Measurements from ENCODE around the gene CHST11. TPM values are rescaled to one million over a fixed set of nuclear protein-coding genes. Genes with fewer than 3 reads are reported as not detected.

The CHST11 gene
- total RNA-seq, 1 experiment from 2014 or later, result 1.1 TPM

DNA sequence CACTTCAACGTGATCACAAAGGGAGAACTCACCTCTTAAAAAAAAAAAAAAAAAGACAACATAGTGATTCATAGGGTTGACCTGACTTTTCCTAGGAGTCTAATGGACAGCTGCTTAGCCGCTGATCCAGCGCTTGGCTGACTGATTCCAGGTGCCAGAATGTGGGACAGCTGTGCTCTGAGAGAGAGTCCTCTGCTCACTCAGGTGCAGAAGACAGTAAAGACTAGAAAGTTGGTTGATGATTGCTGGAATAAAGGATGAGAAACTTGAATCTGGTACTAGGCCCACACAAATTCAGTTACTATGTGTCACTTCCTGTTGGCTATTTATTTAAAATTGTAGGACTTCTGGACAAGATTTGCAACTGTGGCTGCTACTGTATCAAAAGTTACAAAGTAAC is 229.4 kb downstream of the CHST11 start:
- TF ChIP-seq, protein P1, sequence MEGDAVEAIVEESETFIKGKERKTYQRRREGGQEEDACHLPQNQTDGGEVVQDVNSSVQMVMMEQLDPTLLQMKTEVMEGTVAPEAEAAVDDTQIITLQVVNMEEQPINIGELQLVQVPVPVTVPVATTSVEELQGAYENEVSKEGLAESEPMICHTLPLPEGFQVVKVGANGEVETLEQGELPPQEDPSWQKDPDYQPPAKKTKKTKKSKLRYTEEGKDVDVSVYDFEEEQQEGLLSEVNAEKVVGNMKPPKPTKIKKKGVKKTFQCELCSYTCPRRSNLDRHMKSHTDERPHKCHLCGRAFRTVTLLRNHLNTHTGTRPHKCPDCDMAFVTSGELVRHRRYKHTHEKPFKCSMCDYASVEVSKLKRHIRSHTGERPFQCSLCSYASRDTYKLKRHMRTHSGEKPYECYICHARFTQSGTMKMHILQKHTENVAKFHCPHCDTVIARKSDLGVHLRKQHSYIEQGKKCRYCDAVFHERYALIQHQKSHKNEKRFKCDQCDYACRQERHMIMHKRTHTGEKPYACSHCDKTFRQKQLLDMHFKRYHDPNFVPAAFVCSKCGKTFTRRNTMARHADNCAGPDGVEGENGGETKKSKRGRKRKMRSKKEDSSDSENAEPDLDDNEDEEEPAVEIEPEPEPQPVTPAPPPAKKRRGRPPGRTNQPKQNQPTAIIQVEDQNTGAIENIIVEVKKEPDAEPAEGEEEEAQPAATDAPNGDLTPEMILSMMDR (IDR thresholded peaks at IDR 0.05; ENCODE audit: unreplicated experiment), result no peak
- CTCF ChIA-PET, result interaction anchor here (0.6 kb wide), 1 partner anchor 19 kb away, joined by 3 read pairs; no protein-coding TSS in a partner anchor
- Mint-ChIP-seq H3K4me3 (ENCODE audit: low read depth, unreplicated experiment) (no peak overlapping the region), H3K36me3 (ENCODE audit: insufficient read depth, unreplicated experiment) (no peaks in the 10 kb centered on the region), H3K9me3 (ENCODE audit: low read depth, unreplicated experiment) (no peaks in the 10 kb centered on the region), H3K27ac (ENCODE audit: unreplicated experiment) (no peak overlapping the region), H3K27me3 (ENCODE audit: unreplicated experiment) (no peaks in the 10 kb centered on the region), H3K4me1 (ENCODE audit: low read depth, unreplicated experiment) (peaks cover 8% of the 10 kb centered on the region)
- no TSS peak for BruUV-seq (replicated peaks)
- no peak for DNase-seq
- intact Hi-C loops (cut with micrococcal nuclease; ENCODE audit: unreplicated experiment), result loop anchor here (10.0 kb wide), 1 partner anchor 189 kb away; no protein-coding TSS in a partner anchor

- DNase-seq, result no peak
- intact Hi-C loops (cut with micrococcal nuclease; ENCODE audit: unreplicated experiment), result loop anchor here (10.0 kb wide), 1 partner anchor 187 kb away; no protein-coding TSS in a partner anchor
- Mint-ChIP-seq H3K27ac (ENCODE audit: unreplicated experiment) (no peak overlapping the region), H3K36me3 (ENCODE audit: insufficient read depth, unreplicated experiment) (no peaks in the 10 kb centered on the region), H3K9me3 (ENCODE audit: low read depth, unreplicated experiment) (no peaks in the 10 kb centered on the region), H3K4me3 (ENCODE audit: low read depth, unreplicated experiment) (no peak overlapping the region), H3K27me3 (ENCODE audit: unreplicated experiment) (no peaks in the 10 kb centered on the region), H3K4me1 (ENCODE audit: low read depth, unreplicated experiment) (peaks cover 8% of the 10 kb centered on the region)
- BruUV-seq (replicated peaks), result no TSS peak
- TF ChIP-seq, protein P1 (IDR thresholded peaks at IDR 0.05; ENCODE audit: unreplicated experiment), result no peak
- CTCF ChIA-PET, result no interaction called here
Measured at GRCh38 chr12:104687823-104688573, 231.2 kb downstream of the CHST11 start.

- CTCF ChIA-PET, result interaction anchor here (0.7 kb wide), 1 partner anchor 32 kb away, joined by 4 read pairs; no protein-coding TSS in a partner anchor
- no peak for DNase-seq
- Mint-ChIP-seq H3K27me3 (ENCODE audit: unreplicated experiment) (no peaks in the 10 kb centered on the region), H3K27ac (ENCODE audit: unreplicated experiment) (no peak overlapping the region), H3K9me3 (ENCODE audit: low read depth, unreplicated experiment) (no peaks in the 10 kb centered on the region), H3K4me3 (ENCODE audit: low read depth, unreplicated experiment) (no peak overlapping the region), H3K36me3 (ENCODE audit: insufficient read depth, unreplicated experiment) (no peaks in the 10 kb centered on the region), H3K4me1 (ENCODE audit: low read depth, unreplicated experiment) (peaks cover 8% of the 10 kb centered on the region)
- BruUV-seq (replicated peaks), result no TSS peak
- TF ChIP-seq, protein P1 (IDR thresholded peaks at IDR 0.05; ENCODE audit: unreplicated experiment), result no peak
- intact Hi-C loops (cut with micrococcal nuclease; ENCODE audit: unreplicated experiment), result loop anchor here (10.0 kb wide), 1 partner anchor 185 kb away; no protein-coding TSS in a partner anchor
Measured at GRCh38 chr12:104689635-104690034, 232.9 kb downstream of the CHST11 start.

- H3K27me3 Mint-ChIP-seq (ENCODE audit: unreplicated experiment), result no peaks in the 10 kb centered on the region
- intact Hi-C loops (cut with micrococcal nuclease; ENCODE audit: unreplicated experiment), result no loop called here
- CTCF ChIA-PET, result no interaction called here
- BruUV-seq (replicated peaks), result no TSS peak
- no peaks in the 10 kb centered on the region for H3K9me3 Mint-ChIP-seq (ENCODE audit: low read depth, unreplicated experiment)
- H3K4me1 Mint-ChIP-seq (ENCODE audit: low read depth, unreplicated experiment), result no peaks in the 10 kb centered on the region
- TF ChIP-seq, protein P1 (IDR thresholded peaks at IDR 0.05; ENCODE audit: unreplicated experiment), result no peak
- no peak overlapping the region for H3K4me3 Mint-ChIP-seq (ENCODE audit: low read depth, unreplicated experiment)
- DNase-seq, result no peak
- H3K27ac Mint-ChIP-seq (ENCODE audit: unreplicated experiment), result no peak overlapping the region
- no peaks in the 10 kb centered on the region for H3K36me3 Mint-ChIP-seq (ENCODE audit: insufficient read depth, unreplicated experiment)
Measured at GRCh38 chr12:104691721-104692556, 235.2 kb downstream of the CHST11 start.
